HG02852 (cell line): Measurements from ENCODE around the gene HNF4A.

Source experiments
- ATAC-seq: cut with Tn5 transposase; IDR thresholded peaks from one replicate; pipeline ENCODE4 v1.9.1; 2021; ENCODE audit warnings: mild to moderate bottlenecking, moderate library complexity; ENCODE audit not compliant: unreplicated experiment

HNF4A gene

DNA sequence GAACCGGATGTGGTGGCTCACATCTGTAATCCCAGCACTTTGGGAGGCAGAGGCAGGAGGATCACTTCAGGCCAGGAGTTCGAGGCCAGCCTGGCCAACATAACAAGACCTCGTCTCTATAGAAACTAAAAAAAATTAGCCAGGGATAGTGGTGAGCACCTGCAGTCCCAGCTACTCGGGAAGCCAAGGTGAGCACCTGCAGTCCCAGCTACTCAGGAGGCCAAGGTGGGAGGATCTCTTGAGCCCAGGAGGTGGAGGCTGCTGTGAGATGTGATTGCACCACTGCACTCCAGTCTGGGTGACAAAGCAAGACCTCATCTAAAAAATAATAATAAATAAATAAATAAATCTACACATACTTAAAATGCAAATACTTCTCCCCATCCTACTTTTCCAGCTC, 65.0 kb downstream of the HNF4A start:
- ATAC-seq: no peak

DNA sequence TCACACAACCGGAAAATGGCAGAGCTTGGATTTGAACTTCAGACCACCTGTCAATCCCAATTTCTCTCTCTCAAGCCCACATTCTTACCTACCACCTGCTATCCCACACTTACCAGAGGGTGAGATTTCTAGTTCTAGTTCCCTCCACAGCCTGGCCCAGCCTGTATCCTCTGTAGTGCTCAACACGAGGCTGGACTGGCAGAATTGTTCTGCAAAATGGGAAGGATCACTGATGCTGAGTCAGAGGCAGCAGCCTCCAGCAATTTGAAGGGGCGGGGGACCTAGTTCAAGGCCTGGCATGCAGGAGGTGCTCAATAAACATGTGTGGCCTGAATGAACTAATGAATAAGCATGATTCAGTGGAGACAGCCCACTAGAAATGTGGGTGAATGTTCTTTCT, 66.6 kb downstream of the HNF4A start:
- ATAC-seq: no peak

DNA sequence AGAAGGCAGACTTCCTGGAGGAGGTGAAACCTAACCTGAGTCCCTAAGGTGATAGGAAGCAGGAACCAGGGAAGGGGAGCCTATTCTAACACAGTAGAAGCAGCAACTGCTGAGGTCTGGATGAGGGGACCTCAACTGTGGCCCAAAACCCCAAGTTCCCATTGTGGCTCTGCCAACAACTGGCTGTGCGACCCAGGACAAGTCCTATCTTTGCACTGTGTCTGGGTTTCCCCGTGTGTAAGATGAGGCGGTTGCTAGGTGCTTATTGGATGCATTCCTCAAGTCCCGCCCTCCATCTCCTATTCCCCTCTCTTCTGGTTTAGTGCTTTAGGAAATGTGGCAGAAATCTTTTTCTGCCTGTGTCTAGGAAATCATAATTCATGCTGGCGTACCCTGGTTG, 68.0 kb downstream of the HNF4A start:
- ATAC-seq: no peak

DNA sequence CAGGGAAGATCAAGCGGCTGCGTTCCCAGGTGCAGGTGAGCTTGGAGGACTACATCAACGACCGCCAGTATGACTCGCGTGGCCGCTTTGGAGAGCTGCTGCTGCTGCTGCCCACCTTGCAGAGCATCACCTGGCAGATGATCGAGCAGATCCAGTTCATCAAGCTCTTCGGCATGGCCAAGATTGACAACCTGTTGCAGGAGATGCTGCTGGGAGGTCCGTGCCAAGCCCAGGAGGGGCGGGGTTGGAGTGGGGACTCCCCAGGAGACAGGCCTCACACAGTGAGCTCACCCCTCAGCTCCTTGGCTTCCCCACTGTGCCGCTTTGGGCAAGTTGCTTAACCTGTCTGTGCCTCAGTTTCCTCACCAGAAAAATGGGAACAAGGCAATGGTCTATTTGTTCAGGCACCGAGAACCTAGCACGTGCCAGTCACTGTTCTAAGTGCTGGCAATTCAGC, 68.6 kb downstream of the HNF4A start:
- ATAC-seq: no peak

DNA sequence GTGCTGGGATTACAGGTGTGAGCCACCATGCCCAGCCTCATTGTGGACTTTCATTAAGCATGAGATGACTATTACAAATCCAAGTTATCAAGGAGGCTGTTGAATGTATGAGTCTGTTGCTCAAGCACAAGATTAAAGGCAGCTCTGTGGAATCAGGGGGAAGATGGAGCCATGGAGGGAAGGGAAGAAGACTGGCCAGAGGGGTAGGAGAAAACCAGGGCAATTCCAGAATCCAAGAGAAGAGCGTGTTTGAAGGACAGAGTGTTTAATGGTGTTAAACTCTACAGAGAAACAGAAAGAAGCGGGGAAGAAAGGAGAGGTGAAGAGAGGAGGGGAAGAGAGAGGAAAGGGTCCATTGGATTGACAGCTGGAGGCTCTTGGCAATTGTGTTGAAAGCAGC, 70.4 kb downstream of the HNF4A start:
- ATAC-seq: no peak

DNA sequence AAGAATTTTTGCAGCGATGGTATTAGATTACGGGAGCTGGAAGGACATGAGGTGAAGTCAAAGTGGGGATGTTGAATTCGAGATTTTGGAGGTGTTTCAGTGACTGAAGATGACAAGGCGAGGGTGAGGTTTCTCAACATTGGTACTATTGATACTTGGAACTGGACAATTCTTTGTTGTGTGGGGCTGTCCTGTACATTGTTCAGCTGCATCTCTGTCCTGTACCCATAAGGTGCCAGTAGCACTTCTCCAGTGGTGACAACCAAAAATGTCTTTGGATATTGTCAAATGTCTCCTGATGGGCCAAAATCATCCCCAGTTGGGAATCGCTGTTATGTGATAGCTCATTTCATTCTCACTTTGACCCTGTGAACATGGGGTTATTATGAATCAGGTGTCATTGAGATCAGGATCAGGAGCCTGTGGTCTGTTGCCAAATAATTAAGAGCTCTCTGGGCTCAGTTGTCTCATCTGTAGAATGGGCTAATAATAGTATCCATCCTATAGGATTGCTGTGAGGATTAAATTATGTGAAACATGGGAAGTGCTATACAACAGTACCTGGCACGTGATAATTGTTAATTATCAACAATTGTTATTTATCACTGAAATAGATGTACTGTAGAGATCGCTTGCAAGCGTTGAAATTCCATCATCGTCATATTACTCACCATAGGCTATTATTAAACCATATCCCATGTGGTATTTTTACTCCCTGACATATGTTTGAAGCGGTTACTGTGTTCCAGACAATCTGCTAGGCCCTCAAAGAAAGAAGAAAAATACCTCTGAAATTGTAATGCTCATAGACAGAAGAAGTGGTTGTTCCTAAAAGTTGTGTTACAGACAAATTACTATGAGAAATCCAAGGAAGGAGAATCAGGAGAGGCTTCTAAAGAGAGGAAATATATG, 71.6 kb downstream of the HNF4A start:
- no peak for ATAC-seq

DNA sequence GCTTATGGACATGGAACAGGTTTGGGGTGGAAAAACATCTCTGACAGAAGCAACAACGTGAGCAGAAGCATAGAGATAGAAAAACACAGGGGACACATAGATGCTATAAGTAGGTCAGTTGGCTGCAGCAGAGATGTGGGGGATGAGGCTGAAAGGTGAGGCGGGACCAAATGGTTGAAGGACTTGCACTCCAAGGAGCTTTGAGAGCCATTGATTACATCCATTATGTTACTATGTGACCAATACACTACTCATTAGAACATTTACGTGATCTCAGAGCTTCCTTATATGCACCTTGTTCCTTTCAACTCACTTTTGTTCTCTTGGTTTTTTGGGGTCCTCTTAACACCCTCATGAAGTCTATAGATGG, 72.3 kb downstream of the HNF4A start:
- ATAC-seq: no peak

DNA sequence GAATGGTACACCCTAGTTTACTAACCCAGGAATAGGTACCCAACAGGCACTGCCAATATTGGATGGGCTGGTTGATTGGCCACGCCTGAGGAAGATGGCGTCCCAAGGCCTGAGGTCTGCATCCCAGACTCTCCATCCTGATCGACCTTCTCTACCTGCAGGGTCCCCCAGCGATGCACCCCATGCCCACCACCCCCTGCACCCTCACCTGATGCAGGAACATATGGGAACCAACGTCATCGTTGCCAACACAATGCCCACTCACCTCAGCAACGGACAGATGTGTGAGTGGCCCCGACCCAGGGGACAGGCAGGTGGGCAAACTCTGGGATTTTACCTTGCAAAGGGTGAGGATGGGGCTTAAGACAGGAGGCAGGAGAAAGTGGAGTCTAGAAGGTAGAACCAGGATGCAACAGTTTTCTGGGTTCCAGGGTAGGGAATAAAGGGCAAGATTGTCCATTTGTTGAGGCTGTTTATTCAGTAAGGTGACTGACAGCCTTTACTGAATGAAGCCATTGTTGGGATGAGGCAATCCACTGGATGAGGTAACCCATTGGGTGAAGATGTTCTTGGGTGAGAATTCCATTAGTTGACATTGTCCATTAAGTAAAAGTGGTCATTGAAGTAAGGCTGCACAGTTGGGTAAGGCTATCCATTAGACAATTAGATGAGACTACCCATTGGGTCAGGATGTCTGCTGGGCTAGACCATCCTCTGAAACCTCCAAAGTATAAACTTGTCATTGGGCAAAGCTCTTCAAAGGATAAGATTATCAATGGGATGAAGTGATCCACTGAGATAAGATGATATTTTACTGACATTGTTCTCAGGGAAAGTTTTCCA, 72.9 kb downstream of the HNF4A start:
- ATAC-seq: no peak

DNA sequence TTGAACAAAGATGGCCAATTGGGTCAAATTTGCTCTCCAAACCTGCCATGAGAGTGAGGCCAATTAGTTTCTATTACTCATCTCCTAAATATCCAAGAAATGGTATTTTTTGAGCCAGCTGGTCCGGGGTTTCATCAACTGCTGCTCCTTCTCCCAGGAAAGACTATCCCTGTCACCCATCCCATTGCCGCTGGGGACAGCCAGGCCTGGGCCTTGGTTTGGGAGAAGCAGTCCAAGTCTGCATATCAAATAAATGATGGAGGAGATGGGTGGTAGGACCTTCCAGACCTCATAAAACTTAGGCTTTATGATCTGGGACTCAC, 73.5 kb downstream of the HNF4A start:
- no peak for ATAC-seq

DNA sequence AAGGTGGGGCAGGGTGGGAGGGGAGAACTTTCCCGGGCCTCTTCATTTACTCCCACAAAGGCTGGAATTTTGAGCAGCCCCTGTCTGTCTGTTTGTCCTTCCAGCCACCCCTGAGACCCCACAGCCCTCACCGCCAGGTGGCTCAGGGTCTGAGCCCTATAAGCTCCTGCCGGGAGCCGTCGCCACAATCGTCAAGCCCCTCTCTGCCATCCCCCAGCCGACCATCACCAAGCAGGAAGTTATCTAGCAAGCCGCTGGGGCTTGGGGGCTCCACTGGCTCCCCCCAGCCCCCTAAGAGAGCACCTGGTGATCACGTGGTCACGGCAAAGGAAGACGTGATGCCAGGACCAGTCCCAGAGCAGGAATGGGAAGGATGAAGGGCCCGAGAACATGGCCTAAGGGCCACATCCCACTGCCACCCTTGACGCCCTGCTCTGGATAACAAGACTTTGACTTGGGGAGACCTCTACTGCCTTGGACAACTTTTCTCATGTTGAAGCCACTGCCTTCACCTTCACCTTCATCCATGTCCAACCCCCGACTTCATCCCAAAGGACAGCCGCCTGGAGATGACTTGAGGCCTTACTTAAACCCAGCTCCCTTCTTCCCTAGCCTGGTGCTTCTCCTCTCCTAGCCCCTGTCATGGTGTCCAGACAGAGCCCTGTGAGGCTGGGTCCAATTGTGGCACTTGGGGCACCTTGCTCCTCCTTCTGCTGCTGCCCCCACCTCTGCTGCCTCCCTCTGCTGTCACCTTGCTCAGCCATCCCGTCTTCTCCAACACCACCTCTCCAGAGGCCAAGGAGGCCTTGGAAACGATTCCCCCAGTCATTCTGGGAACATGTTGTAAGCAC, 74.1 kb downstream of the HNF4A start:
- no peak for ATAC-seq

DNA sequence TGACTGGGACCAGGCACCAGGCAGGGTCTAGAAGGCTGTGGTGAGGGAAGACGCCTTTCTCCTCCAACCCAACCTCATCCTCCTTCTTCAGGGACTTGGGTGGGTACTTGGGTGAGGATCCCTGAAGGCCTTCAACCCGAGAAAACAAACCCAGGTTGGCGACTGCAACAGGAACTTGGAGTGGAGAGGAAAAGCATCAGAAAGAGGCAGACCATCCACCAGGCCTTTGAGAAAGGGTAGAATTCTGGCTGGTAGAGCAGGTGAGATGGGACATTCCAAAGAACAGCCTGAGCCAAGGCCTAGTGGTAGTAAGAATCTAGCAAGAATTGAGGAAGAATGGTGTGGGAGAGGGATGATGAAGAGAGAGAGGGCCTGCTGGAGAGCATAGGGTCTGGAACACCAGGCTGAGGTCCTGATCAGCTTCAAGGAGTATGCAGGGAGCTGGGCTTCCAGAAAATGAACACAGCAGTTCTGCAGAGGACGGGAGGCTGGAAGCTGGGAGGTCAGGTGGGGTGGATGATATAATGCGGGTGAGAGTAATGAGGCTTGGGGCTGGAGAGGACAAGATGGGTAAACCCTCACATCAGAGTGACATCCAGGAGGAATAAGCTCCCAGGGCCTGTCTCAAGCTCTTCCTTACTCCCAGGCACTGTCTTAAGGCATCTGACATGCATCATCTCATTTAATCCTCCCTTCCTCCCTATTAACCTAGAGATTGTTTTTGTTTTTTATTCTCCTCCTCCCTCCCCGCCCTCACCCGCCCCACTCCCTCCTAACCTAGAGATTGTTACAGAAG, 75.0 kb downstream of the HNF4A start:
- ATAC-seq: no peak

DNA sequence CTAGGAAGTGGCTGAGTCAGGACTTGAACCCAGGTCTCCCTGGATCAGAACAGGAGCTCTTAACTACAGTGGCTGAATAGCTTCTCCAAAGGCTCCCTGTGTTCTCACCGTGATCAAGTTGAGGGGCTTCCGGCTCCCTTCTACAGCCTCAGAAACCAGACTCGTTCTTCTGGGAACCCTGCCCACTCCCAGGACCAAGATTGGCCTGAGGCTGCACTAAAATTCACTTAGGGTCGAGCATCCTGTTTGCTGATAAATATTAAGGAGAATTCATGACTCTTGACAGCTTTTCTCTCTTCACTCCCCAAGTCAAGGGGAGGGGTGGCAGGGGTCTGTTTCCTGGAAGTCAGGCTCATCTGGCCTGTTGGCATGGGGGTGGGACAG, 75.6 kb downstream of the HNF4A start:
- no peak for ATAC-seq

DNA sequence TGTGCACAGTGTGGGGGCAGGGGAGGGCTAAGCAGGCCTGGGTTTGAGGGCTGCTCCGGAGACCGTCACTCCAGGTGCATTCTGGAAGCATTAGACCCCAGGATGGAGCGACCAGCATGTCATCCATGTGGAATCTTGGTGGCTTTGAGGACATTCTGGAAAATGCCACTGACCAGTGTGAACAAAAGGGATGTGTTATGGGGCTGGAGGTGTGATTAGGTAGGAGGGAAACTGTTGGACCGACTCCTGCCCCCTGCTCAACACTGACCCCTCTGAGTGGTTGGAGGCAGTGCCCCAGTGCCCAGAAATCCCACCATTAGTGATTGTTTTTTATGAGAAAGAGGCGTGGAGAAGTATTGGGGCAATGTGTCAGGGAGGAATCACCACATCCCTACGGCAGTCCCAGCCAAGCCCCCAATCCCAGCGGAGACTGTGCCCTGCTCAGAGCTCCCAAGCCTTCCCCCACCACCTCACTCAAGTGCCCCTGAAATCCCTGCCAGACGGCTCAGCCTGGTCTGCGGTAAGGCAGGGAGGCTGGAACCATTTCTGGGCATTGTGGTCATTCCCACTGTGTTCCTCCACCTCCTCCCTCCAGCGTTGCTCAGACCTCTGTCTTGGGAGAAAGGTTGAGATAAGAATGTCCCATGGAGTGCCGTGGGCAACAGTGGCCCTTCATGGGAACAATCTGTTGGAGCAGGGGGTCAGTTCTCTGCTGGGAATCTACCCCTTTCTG, 76.2 kb downstream of the HNF4A start:
- no peak for ATAC-seq

DNA sequence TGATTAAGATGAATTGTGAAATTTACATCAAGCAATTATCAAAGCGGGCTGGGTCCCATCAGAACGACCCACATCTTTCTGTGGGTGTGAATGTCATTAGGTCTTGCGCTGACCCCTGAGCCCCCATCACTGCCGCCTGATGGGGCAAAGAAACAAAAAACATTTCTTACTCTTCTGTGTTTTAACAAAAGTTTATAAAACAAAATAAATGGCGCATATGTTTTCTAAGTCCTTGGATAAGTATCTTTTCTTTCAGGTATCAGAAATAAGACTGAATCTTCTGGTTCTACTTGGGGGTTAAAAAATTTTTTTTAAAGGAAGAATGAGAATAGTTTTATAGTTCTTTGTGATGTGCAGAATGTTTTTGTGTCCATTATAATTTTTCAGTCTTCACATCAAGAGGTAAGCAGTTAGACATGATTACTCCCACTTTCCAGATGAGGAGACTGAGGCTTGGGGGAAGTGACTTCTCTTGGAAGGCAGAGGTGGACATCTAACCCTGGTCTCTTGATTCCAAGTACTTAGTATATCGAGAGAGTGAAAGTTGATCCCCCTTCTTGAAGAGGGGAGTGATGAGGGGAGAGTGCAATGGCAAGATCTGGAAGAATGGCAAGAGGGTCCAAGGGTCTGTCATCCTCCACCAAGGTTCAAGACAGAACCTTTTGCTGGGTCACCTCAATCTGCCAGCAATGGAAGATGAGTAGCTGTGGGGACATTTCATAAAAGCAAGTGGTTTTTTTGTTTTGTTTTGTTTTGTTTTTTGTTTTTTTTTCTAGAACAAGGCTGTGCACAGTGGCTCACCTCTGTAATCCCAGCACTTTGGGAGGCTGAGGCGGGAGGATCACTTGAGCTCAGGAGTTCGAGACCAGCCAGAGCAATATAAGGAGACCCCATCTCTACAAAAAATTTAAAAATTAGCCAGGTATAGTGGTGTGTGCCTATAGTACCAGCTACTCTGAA, 77.4 kb downstream of the HNF4A start:
- ATAC-seq: no peak

DNA sequence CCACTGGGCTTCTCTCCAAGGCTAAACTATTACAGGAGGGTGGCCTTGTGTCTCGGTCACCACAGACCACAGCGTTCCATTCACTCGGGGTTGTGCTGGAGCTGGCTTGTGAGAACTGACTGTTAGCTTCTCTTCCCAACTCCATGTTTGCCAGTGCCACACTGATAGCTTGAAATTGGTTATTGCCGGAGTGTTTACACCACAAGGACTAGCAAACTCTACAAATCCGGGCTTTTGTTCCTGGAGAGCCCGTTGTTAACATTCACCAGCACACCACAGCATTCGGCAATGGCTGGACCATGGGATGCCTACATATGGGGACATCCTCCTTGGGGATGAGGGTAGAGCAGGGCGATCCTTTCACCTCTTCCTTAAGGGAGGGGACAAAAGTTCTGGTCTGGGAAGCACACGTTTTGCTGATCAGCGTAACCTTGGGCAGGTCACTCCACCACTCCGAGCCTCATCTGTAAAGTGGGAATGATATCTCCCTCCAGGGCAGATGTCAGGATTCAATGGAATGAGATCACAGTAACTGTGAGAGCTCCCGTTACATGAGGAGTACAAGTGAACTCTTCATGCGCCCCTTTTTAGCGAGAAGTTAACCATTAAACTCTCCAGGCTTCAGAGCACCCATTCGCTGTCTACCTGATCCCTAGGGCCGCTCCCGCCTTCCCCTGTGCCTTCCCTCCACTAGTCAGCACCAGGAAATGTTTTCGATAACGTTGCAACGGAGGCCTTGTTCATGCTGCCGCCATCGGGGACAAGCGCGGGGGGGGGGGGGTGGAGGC, 78.4 kb downstream of the HNF4A start:
- no peak for ATAC-seq

DNA sequence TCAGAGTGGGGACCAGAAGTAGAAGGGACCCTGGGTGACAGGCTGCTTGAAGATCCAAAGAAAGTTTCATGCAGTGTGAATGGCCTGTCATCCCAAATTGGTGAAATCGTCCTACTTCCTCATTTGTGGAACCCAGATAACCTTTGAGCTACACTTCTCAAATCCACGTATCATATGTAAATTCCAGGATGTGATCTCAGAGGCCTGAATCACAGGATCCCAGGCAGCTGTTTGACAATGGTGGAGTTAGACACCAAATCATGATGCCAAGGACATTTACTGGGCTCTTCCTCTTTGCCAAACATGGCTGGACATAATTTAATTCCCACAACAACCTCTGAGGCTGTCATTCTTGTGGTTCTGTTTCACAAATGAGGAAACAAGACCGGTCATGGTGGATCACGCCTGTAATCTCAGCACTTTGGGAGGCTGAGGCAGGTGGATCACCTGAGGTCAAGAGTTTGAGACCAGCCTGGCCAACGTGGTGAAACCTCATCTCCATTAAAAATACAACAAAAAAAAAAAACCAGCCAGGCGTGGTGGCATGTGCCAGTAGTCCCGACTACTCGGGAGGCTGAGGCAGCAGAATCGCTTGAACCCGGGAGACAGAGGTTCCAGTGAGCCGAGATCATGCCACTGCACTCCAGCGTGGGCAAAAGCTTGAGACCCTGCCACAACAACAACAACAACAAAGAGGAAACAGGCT, 80.3 kb downstream of the HNF4A start:
- ATAC-seq: no peak

DNA sequence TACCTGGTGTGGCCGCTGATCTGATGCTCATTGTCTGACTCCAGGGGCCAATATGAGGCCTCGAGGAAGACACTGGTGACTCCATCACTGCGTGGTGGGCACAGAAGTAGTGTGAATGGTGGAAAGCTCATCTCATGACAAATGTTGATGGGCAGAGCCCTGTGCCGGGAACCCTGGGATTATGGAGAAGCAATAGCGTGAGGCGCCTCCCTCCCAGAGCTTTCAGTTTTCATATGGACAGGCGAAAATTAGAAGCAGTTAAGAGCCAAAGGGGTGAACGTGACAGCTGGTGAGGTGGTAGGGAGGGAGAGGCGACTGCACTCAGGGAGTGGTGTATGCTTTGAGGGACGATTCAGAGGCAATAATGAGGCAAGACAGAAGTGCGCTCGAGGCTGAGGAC, 80.9 kb downstream of the HNF4A start:
- ATAC-seq: no peak
